DMS79 (cell line): Measurements from ENCODE around the gene ATF1.

Source experiments
- DNase-seq: peaks from one replicate; lab custom pipeline; 2025; lab: John Stamatoyannopoulos, UW

The ATF1 gene

DNA sequence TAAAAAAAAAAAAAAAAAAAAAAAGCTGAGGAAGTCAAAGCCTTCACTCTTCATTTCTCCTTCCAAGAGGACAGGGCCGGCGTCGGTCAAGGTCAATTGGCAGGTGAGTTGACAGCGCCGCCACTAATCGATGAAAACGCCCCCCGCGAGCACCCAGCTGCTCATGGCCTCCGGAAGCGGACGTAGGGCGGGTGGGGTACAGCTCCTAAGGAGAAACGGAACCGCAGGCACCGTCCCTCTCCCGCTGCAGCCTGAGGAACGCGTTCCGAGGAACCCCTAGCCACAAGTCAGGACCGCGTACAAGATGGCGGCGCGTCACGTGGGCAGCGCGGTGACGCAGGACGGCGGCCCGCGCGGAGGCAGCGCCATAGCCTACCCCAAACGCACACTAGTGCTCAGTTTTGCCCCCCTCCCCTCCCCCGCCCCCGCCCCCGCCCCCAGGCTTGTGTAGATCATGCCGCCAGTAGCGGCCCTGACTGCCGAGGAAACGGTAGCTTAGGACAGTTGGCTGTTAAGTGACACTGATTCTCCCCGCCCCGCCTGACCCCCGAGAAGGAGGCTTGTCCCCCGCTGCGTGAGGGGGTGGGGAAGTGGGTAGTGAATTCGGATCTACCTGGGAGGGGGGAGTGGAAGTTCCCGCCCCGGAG is at the start of gene ATF1:
Gene ATF1 (plus strand): TSS at position 463 of the 647 bp plus-strand sequence. CDS start 16,045 bp downstream, outside the sequence.
- peak; percentile 91 for DNase-seq

- DNase-seq: no peak
Observed at GRCh38 chr12:50715174-50715573, 48.7 kb upstream of the ATF1 start.

DNA sequence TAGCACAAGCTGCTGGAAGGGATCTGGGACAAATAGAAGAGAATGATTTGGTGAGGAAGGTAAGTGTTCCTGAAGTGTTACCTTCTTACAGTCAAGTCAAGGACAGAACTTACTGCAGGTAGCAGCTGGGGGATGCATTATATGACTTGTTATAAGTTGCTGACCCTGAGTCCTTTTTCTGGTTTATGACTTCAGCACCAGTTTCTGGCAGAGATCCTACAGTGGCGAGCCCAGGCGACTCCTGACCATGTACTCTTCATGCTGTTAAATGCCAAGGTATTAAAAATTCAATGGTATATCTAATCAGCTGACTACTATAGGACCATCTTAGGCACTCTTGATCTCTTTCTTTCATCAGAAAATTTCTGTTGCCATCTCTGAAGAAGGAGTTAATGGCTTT is 45.1 kb upstream of the ATF1 start:
- peak; percentile 59 for DNase-seq

GRCh38 chr12:50720085-50720484 is 43.8 kb upstream of the ATF1 start:
- no peak for DNase-seq

GRCh38 chr12:50720501-50720900 is 43.4 kb upstream of the ATF1 start:
- no peak for DNase-seq

- no peak for DNase-seq
Observed at GRCh38 chr12:50723865-50724264, 40.0 kb upstream of the ATF1 start.

GRCh38 chr12:50725011-50725942 is 38.6 kb upstream of the ATF1 start:
- no peak for DNase-seq

GRCh38 chr12:50727466-50727865 is 36.4 kb upstream of the ATF1 start:
- DNase-seq: no peak

GRCh38 chr12:50728417-50728816 is 35.5 kb upstream of the ATF1 start:
- DNase-seq: no peak

- DNase-seq: no peak
Observed at GRCh38 chr12:50728841-50729240, 35.1 kb upstream of the ATF1 start.

GRCh38 chr12:50732591-50732990 is 31.3 kb upstream of the ATF1 start:
- no peak for DNase-seq

GRCh38 chr12:50733706-50734105 is 30.2 kb upstream of the ATF1 start:
- DNase-seq: no peak

GRCh38 chr12:50734409-50735263 is 29.3 kb upstream of the ATF1 start:
- no peak for DNase-seq

GRCh38 chr12:50739611-50740010 is 24.3 kb upstream of the ATF1 start:
- DNase-seq: no peak

GRCh38 chr12:50740307-50740706 is 23.6 kb upstream of the ATF1 start:
- DNase-seq: no peak

DNA sequence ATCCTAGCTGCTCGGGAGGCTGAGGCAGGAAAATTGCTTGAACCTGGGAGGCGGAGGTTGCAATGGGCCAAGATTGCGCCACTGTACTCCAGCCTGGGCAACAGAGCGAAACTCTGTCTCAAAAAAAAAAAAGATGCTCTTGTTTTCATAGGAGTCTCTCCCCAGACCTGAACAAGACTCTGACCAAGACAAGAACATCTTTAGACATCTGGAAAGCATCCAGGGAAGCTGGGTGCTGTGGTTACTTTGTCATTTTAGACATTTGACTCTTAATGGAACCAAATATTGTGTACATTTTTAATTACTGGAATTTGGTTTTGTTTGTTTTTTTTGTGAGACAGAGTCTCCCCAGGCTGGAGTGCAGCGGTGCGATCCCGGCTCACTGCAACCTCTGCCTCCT is 21.1 kb upstream of the ATF1 start:
- no peak for DNase-seq

- no peak for DNase-seq
Observed at GRCh38 chr12:50745861-50746260, 18.0 kb upstream of the ATF1 start.

DNA sequence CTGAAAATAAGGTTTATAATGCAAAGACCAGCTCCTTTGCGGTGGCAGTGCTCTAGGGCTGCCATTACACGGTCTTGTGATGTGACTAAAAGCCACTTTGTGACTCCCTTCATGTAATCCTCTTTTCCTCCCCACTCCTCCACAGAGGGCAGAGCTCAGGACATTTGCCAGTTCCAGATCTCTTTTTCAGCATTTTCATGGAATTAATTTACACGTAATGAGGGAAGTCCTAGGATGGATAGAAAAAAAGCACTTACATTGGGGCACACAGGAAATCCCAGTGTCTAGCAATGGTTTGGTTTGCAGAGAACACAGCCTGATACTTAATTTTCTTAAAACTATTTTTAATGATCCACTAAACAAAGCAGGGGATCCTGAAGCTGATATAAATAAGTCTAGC is 17.5 kb upstream of the ATF1 start:
- DNase-seq: no peak

DNA sequence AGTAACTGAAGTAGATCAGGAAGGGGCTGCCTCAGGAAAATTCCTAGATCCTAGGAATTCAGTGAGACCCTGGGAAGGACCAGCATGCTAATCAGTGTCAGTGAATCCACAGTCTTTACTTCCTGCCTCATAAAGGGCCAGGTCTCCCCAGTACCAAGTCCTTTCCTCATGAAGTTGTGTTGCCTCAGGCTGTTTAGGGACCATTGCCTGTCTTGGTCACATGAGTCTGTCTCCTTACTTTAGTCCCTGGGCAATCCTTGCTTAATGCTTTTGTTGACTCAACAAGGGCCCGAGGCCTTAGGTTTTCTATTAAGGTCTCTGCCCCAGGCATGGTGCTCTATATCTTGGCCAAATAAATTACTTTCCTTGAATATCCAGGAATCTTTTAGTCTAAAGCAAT is 16.1 kb upstream of the ATF1 start:
- DNase-seq: no peak

GRCh38 chr12:50749459-50749882 is 14.4 kb upstream of the ATF1 start:
- DNase-seq: no peak

DNA sequence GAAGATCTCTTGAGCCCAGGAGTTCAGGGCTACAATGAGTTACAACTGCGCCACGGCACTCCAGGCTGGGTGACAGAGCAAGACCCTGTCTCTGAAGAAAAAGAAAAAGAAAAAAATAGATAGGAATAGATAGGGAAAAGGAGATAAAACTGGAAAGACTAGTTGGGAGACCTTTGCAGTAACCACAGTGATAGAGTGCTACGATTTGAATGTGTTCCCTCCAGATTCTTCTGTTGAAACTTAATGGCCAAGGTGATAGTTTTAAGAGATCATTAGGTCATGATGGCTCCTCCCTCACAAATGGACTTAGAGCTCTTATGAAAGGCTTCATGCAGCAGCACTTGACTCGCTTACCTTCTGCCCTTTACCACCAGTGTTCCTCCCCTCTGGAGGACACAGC is 13.5 kb upstream of the ATF1 start:
- no peak for DNase-seq

- DNase-seq: no peak
Observed at GRCh38 chr12:50751948-50752721, 11.8 kb upstream of the ATF1 start.
